GM23338 (cell line): ENCODE measurements around the gene MAN2A2. TPM values are rescaled to one million over a fixed set of nuclear protein-coding genes. Genes with fewer than 3 reads are reported as not detected.
A peak's percentile ranks its signal among the peaks of the same experiment; 100 is the strongest.

Source experiments
- ATAC-seq: fragments of 200-7000 bp; cut with Tn5 transposase; 3 replicates; pipeline ENCODE4 v1.9.1; 2020
- DNase-seq: peaks from one replicate; pipeline ENCODE4 v3.0.0-alpha.2; 2015; ENCODE audit warnings: low spot score
- H2AFZ ChIP-seq: fragments of 200-600 bp; sonication (generic); 2 replicates; pipeline ENCODE4 v1.8.0; 2016; ENCODE audit warnings: antibody characterized with exemption, mild to moderate bottlenecking, moderate library complexity
- H3F3A ChIP-seq: fragments of 200-600 bp; sonication (generic); replicated peaks from 2 replicates; pipeline ENCODE4 v1.8.0; 2017; ENCODE audit warnings: antibody characterized with exemption, mixed run types, low read depth
- H3K27ac ChIP-seq: fragments of 200-600 bp; sonication (generic); 2 replicates; pipeline ENCODE4 v1.6.1; 2016; ENCODE audit warnings: low read depth
- H3K27me3 ChIP-seq: fragments of 200-600 bp; sonication (generic); 2 replicates; pipeline ENCODE4 v1.8.0; 2016; ENCODE audit warnings: mild to moderate bottlenecking, mixed run types, moderate library complexity; ENCODE audit not compliant: insufficient read depth
- H3K36me3 ChIP-seq: fragments of 200-600 bp; sonication (generic); 2 replicates; pipeline ENCODE4 v1.8.0; 2016; ENCODE audit warnings: mild to moderate bottlenecking; ENCODE audit not compliant: insufficient read depth
- H3K4me1 ChIP-seq: fragments of 200-600 bp; sonication (generic); 2 replicates; pipeline ENCODE4 v1.8.0; 2016; ENCODE audit warnings: mild to moderate bottlenecking, moderate library complexity; ENCODE audit not compliant: insufficient read depth
- H3K4me2 ChIP-seq: fragments of 200-600 bp; sonication (generic); 2 replicates; pipeline ENCODE4 v1.7.1; 2017; ENCODE audit warnings: mixed run types
- H3K4me3 ChIP-seq: fragments of 200-600 bp; sonication (generic); 2 replicates; pipeline ENCODE4 v1.6.1; 2016; ENCODE audit warnings: mixed run types
- H3K79me2 ChIP-seq: fragments of 200-600 bp; sonication (generic); replicated peaks from 2 replicates; pipeline ENCODE4 v1.8.0; 2017; ENCODE audit warnings: mild to moderate bottlenecking; ENCODE audit not compliant: insufficient read depth
- H3K9me2 ChIP-seq: fragments of 200-600 bp; sonication (generic); 2 replicates; pipeline ENCODE4 v1.8.0; 2017; ENCODE audit not compliant: insufficient read depth
- H4K20me1 ChIP-seq: fragments of 200-600 bp; sonication (generic); replicated peaks from 2 replicates; pipeline ENCODE4 v1.8.0; 2017; ENCODE audit warnings: mild to moderate bottlenecking; ENCODE audit not compliant: insufficient read depth
- H3K27ac Mint-ChIP-seq: 2 replicates; pipeline ENCODE4 v1.8.0; 2020; ENCODE audit warnings: inconsistent platforms, mild to moderate bottlenecking, moderate library complexity, mixed read lengths
- H3K27me3 Mint-ChIP-seq: 3 replicates; pipeline ENCODE4 v1.8.0; 2022; ENCODE audit warnings: low read depth, mild to moderate bottlenecking, moderate library complexity, mixed read lengths, inconsistent platforms; ENCODE audit not compliant: insufficient read depth, poor library complexity
- H3K36me3 Mint-ChIP-seq: 3 replicates; pipeline ENCODE4 v1.8.0; 2021; ENCODE audit warnings: low read depth, mild to moderate bottlenecking, inconsistent platforms, moderate library complexity, mixed read lengths
- H3K4me1 Mint-ChIP-seq: 3 replicates; pipeline ENCODE4 v1.8.0; 2020; ENCODE audit warnings: mild to moderate bottlenecking, inconsistent platforms, mixed read lengths
- H3K4me3 Mint-ChIP-seq: 3 replicates; pipeline ENCODE4 v1.8.0; 2021; ENCODE audit warnings: moderate library complexity, mild to moderate bottlenecking, inconsistent platforms, mixed read lengths
- H3K9me3 Mint-ChIP-seq: 3 replicates; pipeline ENCODE4 v1.8.0; 2020; ENCODE audit warnings: moderate library complexity, mild to moderate bottlenecking, inconsistent platforms, mixed read lengths
- CREB1 ChIP-seq: fragments of 250-450 bp; sonication (Bioruptor Pico); IDR thresholded peaks from 2 replicates; pipeline ENCODE4 v1.5.0; 2020; ENCODE audit warnings: low read depth, mild to moderate bottlenecking, moderate library complexity
- EZH2 ChIP-seq: fragments of 200-600 bp; sonication (generic); IDR thresholded peaks from one replicate; pipeline ENCODE4 v1.8.0; 2017; ENCODE audit warnings: antibody characterized with exemption, mild to moderate bottlenecking, low read depth; ENCODE audit not compliant: unreplicated experiment
- EZH2phosphoT487 ChIP-seq: fragments of 200-600 bp; sonication (generic); IDR thresholded peaks from one replicate; pipeline ENCODE4 v1.8.1; 2018; ENCODE audit warnings: antibody characterized with exemption; ENCODE audit not compliant: unreplicated experiment
- JUNB ChIP-seq: IDR thresholded peaks from one replicate; pipeline ENCODE4 v1.6.1; 2016; ENCODE audit warnings: antibody characterized with exemption; ENCODE audit not compliant: unreplicated experiment
- NANOG ChIP-seq: IDR thresholded peaks from 2 replicates; pipeline ENCODE4 v1.6.1; 2016; ENCODE audit warnings: antibody characterized with exemption, borderline replicate concordance
- POLR2AphosphoS5 ChIP-seq: IDR thresholded peaks from 2 replicates; pipeline ENCODE4 v1.6.1; 2016; ENCODE audit warnings: antibody characterized with exemption, low read depth
- STAT1 ChIP-seq: IDR thresholded peaks from one replicate; pipeline ENCODE4 v1.6.1; 2016; ENCODE audit warnings: antibody characterized with exemption; ENCODE audit not compliant: unreplicated experiment
- ZNF114 ChIP-seq: fragments of 250-450 bp; sonication (Bioruptor Pico); IDR thresholded peaks from 2 replicates; pipeline ENCODE4 v1.5.0; 2020; ENCODE audit warnings: mild to moderate bottlenecking, moderate library complexity
- ZNF331 ChIP-seq: fragments of 250-450 bp; sonication (Bioruptor Pico); IDR thresholded peaks from 2 replicates; pipeline ENCODE4 v1.5.0; 2020; ENCODE audit warnings: low read depth, mild to moderate bottlenecking, moderate library complexity
- polyA plus RNA-seq: library from polyadenylated mRNA; unstranded; fragments of >200 nt; fragmentation: Nextera tagmentation; extraction: Ambion mirVana; gene quantifications from 2 replicates; pipeline ENCODE4 v1.2.1, GENCODE V29; 2016
- total RNA-seq: library from RNA; depleted of rRNA; stranded (reverse); fragments of >200 nt; shearing (Covaris generic); gene quantifications from 2 replicates; pipeline ENCODE4 v1.2.3, GENCODE V29; 2014
- TF ChIP-seq, protein P1 (sequence below): IDR thresholded peaks from one replicate; pipeline ENCODE4 v1.6.1; 2018; ENCODE audit warnings: antibody characterized with exemption; ENCODE audit not compliant: unreplicated experiment
- TF ChIP-seq, protein P2 (sequence below), 2 experiments: fragments of 200-600 bp in 1 of 2; sonication (generic) in 1 of 2; conservative IDR thresholded peaks; 2 replicates each; pipeline versions ENCODE4 v1.5.1 to v1.6.1; 2016 to 2017; ENCODE audit warnings: antibody characterized with exemption in 2 of 2, low read depth in 2 of 2, mild to moderate bottlenecking in 2 of 2, moderate library complexity in 1 of 2
- TF ChIP-seq, protein P3 (sequence below): fragments of 250-450 bp; sonication (Bioruptor Pico); IDR thresholded peaks from 2 replicates; pipeline ENCODE4 v1.5.0; 2020; ENCODE audit warnings: mild to moderate bottlenecking, moderate library complexity
- TF ChIP-seq, protein P4 (sequence below): IDR thresholded peaks from 2 replicates; pipeline ENCODE4 v1.6.1; 2016; ENCODE audit warnings: antibody characterized with exemption

The MAN2A2 gene
- total and polyA plus RNA-seq, 2 experiments from 2014 or later = 8.2 to 17.1 TPM

DNA sequence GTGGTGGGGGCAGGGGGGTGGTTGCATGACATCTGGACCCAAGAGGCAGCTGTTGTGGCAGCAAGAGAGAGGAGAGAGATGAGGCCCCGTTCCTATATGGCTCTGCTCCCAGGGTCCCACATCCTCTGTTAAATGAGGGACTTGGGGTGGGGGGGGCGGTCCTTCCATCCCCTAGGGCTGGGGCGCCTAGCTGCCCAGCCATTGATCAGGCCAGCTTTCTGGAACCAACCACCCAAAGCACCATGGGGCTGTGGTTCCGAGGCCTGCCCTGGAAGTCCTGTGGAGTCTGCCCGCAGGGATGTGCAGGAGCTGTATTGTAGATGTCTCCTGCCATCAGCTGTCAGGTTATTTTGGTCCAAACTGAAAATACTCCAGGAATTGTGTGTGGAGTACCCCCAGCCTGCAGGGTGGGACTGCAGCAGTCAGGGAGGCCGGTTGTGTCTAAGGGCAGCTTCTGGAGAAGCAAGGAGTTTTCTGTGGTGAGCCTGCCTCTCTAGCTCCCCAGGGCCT, 29.6 kb upstream of the MAN2A2 start:
- TF ChIP-seq, protein P1, sequence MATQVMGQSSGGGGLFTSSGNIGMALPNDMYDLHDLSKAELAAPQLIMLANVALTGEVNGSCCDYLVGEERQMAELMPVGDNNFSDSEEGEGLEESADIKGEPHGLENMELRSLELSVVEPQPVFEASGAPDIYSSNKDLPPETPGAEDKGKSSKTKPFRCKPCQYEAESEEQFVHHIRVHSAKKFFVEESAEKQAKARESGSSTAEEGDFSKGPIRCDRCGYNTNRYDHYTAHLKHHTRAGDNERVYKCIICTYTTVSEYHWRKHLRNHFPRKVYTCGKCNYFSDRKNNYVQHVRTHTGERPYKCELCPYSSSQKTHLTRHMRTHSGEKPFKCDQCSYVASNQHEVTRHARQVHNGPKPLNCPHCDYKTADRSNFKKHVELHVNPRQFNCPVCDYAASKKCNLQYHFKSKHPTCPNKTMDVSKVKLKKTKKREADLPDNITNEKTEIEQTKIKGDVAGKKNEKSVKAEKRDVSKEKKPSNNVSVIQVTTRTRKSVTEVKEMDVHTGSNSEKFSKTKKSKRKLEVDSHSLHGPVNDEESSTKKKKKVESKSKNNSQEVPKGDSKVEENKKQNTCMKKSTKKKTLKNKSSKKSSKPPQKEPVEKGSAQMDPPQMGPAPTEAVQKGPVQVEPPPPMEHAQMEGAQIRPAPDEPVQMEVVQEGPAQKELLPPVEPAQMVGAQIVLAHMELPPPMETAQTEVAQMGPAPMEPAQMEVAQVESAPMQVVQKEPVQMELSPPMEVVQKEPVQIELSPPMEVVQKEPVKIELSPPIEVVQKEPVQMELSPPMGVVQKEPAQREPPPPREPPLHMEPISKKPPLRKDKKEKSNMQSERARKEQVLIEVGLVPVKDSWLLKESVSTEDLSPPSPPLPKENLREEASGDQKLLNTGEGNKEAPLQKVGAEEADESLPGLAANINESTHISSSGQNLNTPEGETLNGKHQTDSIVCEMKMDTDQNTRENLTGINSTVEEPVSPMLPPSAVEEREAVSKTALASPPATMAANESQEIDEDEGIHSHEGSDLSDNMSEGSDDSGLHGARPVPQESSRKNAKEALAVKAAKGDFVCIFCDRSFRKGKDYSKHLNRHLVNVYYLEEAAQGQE = no peak
- TF ChIP-seq CREB1 (CRISPR knock-in tag) (no peak), POLR2AphosphoS5 (no peak), ZNF114 (no peak), JUNB (no peak), STAT1 (no peak), EZH2phosphoT487 (no peak), EZH2 (no peak), ZNF331 (CRISPR knock-in tag) (no peak), NANOG (no peak)
- TF ChIP-seq, protein P2, sequence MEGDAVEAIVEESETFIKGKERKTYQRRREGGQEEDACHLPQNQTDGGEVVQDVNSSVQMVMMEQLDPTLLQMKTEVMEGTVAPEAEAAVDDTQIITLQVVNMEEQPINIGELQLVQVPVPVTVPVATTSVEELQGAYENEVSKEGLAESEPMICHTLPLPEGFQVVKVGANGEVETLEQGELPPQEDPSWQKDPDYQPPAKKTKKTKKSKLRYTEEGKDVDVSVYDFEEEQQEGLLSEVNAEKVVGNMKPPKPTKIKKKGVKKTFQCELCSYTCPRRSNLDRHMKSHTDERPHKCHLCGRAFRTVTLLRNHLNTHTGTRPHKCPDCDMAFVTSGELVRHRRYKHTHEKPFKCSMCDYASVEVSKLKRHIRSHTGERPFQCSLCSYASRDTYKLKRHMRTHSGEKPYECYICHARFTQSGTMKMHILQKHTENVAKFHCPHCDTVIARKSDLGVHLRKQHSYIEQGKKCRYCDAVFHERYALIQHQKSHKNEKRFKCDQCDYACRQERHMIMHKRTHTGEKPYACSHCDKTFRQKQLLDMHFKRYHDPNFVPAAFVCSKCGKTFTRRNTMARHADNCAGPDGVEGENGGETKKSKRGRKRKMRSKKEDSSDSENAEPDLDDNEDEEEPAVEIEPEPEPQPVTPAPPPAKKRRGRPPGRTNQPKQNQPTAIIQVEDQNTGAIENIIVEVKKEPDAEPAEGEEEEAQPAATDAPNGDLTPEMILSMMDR (conservative IDR thresholded peaks at IDR 0.05; ENCODE audit: low read depth in 2 of 2) = no peak
- TF ChIP-seq, protein P3, sequence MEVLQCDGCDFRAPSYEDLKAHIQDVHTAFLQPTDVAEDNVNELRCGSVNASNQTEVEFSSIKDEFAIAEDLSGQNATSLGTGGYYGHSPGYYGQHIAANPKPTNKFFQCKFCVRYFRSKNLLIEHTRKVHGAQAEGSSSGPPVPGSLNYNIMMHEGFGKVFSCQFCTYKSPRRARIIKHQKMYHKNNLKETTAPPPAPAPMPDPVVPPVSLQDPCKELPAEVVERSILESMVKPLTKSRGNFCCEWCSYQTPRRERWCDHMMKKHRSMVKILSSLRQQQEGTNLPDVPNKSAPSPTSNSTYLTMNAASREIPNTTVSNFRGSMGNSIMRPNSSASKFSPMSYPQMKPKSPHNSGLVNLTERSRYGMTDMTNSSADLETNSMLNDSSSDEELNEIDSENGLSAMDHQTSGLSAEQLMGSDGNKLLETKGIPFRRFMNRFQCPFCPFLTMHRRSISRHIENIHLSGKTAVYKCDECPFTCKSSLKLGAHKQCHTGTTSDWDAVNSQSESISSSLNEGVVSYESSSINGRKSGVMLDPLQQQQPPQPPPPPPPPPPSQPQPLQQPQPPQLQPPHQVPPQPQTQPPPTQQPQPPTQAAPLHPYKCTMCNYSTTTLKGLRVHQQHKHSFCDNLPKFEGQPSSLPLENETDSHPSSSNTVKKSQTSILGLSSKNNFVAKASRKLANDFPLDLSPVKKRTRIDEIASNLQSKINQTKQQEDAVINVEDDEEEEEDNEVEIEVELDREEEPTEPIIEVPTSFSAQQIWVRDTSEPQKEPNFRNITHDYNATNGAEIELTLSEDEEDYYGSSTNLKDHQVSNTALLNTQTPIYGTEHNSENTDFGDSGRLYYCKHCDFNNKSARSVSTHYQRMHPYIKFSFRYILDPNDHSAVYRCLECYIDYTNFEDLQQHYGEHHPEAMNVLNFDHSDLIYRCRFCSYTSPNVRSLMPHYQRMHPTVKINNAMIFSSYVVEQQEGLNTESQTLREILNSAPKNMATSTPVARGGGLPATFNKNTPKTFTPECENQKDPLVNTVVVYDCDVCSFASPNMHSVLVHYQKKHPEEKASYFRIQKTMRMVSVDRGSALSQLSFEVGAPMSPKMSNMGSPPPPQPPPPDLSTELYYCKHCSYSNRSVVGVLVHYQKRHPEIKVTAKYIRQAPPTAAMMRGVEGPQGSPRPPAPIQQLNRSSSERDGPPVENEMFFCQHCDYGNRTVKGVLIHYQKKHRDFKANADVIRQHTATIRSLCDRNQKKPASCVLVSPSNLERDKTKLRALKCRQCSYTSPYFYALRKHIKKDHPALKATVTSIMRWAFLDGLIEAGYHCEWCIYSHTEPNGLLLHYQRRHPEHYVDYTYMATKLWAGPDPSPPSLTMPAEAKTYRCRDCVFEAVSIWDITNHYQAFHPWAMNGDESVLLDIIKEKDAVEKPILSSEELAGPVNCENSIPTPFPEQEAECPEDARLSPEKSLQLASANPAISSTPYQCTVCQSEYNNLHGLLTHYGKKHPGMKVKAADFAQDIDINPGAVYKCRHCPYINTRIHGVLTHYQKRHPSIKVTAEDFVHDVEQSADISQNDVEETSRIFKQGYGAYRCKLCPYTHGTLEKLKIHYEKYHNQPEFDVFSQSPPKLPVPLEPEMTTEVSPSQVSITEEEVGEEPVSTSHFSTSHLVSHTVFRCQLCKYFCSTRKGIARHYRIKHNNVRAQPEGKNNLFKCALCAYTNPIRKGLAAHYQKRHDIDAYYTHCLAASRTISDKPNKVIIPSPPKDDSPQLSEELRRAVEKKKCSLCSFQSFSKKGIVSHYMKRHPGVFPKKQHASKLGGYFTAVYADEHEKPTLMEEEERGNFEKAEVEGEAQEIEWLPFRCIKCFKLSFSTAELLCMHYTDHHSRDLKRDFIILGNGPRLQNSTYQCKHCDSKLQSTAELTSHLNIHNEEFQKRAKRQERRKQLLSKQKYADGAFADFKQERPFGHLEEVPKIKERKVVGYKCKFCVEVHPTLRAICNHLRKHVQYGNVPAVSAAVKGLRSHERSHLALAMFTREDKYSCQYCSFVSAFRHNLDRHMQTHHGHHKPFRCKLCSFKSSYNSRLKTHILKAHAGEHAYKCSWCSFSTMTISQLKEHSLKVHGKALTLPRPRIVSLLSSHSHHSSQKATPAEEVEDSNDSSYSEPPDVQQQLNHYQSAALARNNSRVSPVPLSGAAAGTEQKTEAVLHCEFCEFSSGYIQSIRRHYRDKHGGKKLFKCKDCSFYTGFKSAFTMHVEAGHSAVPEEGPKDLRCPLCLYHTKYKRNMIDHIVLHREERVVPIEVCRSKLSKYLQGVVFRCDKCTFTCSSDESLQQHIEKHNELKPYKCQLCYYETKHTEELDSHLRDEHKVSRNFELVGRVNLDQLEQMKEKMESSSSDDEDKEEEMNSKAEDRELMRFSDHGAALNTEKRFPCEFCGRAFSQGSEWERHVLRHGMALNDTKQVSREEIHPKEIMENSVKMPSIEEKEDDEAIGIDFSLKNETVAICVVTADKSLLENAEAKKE (CRISPR knock-in tag) = no peak
- TF ChIP-seq, protein P4, sequence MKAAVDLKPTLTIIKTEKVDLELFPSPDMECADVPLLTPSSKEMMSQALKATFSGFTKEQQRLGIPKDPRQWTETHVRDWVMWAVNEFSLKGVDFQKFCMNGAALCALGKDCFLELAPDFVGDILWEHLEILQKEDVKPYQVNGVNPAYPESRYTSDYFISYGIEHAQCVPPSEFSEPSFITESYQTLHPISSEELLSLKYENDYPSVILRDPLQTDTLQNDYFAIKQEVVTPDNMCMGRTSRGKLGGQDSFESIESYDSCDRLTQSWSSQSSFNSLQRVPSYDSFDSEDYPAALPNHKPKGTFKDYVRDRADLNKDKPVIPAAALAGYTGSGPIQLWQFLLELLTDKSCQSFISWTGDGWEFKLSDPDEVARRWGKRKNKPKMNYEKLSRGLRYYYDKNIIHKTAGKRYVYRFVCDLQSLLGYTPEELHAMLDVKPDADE = no peak
- DNase-seq (no peak), ATAC-seq (no peak)
- no peak overlapping the region for H3K27ac Mint-ChIP-seq
- H3K27me3 Mint-ChIP-seq = peaks cover 7% of the 10 kb centered on the region
- no peaks in the 10 kb centered on the region for H3K9me2 ChIP-seq
- no peak overlapping the region for H2AFZ ChIP-seq
- H4K20me1 ChIP-seq = no peaks in the 10 kb centered on the region
- H3K4me1 ChIP-seq = peaks cover 47% of the 10 kb centered on the region
- peaks cover 18% of the 10 kb centered on the region for H3K36me3 Mint-ChIP-seq
- H3K9me3 Mint-ChIP-seq = no peaks in the 10 kb centered on the region
- H3K4me1 Mint-ChIP-seq = peaks cover 50% of the 10 kb centered on the region
- H3K27ac ChIP-seq = no peak overlapping the region; the same call in 1 of the 2 replicates
- H3K4me3 ChIP-seq = no peak overlapping the region; the same call in 1 of the 2 replicates
- no peaks in the 10 kb centered on the region for H3K27me3 ChIP-seq
- H3K36me3 ChIP-seq = no peaks in the 10 kb centered on the region; the same call in 1 of the 2 replicates
- 0 out of 2 replicates have a peak overlapping the region, but pooled peaks have one; percentile 84 for H3K4me2 ChIP-seq
- H3K79me2 ChIP-seq = peaks cover 22% of the 10 kb centered on the region
- H3K4me3 Mint-ChIP-seq = peak overlapping the region; percentile 72; the same call in 2 of the 3 replicates
- peaks cover 22% of the 10 kb centered on the region for H3F3A ChIP-seq
